OCI-LY7 (cell line): ENCODE results near the gene DOP1A. TPM values are rescaled to one million over a fixed set of nuclear protein-coding genes. Genes with fewer than 3 reads are reported as not detected.

Experiments used
- BruUV-seq: library from RNA; stranded (reverse); fragments of 400-500 nt; replicated peaks from 2 replicates; lab custom pipeline; 2021; lab: Mats Ljungman, UMichigan
- CTCF ChIA-PET: fragments of 300-600 bp; sonication (Branson Sonifier 250); formaldehyde crosslinking; loops from one replicate; lab custom pipeline; 2022; ENCODE audit warnings: antibody characterized with exemption; ENCODE audit not compliant: unreplicated experiment; lab: Charles Lee
- POLR2A ChIA-PET: fragments of 300-600 bp; sonication (Branson Sonifier 250); formaldehyde crosslinking; loops from one replicate; lab custom pipeline; 2022; ENCODE audit warnings: antibody characterized with exemption; lab: Charles Lee
- DNase-seq: peaks from one replicate; pipeline ENCODE4 v3.0.0-alpha.2; 2015; ENCODE audit warnings: low spot score
- H2AFZ ChIP-seq: fragments of 200-600 bp; sonication (generic), shearing (Covaris generic); 2 replicates; pipeline ENCODE4 v1.6.1; 2014; ENCODE audit warnings: mild to moderate bottlenecking, antibody characterized with exemption, low read length, moderate library complexity
- H3K27ac ChIP-seq: fragments of 200-600 bp; sonication (generic); 2 replicates; pipeline ENCODE4 v1.5.1; 2014; ENCODE audit warnings: mixed run types, low read depth, mild to moderate bottlenecking, moderate library complexity, low read length, inconsistent platforms; ENCODE audit not compliant: poor library complexity, severe bottlenecking
- H3K36me3 ChIP-seq: fragments of 200-600 bp; sonication (generic); 2 replicates; pipeline ENCODE4 v1.6.1; 2014; ENCODE audit warnings: mild to moderate bottlenecking, antibody characterized with exemption, low read length, moderate library complexity, mixed read lengths; ENCODE audit not compliant: insufficient read depth
- H3K4me1 ChIP-seq: fragments of 200-600 bp; sonication (generic); 2 replicates; pipeline ENCODE4 v1.5.1; 2014; ENCODE audit warnings: mild to moderate bottlenecking, low read length; ENCODE audit not compliant: insufficient read depth, poor library complexity, severe bottlenecking
- H3K4me2 ChIP-seq: fragments of 200-600 bp; sonication (generic); 2 replicates; pipeline ENCODE4 v1.6.1; 2014; ENCODE audit warnings: mild to moderate bottlenecking, low read length
- H3K4me3 ChIP-seq: fragments of 200-600 bp; sonication (generic); 2 replicates; pipeline ENCODE4 v1.5.1; 2014; ENCODE audit warnings: mild to moderate bottlenecking, low read depth, low read length; ENCODE audit not compliant: poor library complexity, severe bottlenecking
- H3K79me2 ChIP-seq: fragments of 200-600 bp; sonication (generic); 2 replicates; pipeline ENCODE4 v1.6.1; 2016; ENCODE audit warnings: low read depth, mild to moderate bottlenecking, low read length, moderate library complexity, mixed read lengths; ENCODE audit not compliant: insufficient read depth
- H3K9me2 ChIP-seq: fragments of 200-600 bp; sonication (generic); 2 replicates; pipeline ENCODE4 v1.6.1; 2016; ENCODE audit warnings: mild to moderate bottlenecking, low read length, mixed read lengths; ENCODE audit not compliant: insufficient read depth
- H3K9me3 ChIP-seq: fragments of 200-600 bp; sonication (generic); 2 replicates; pipeline ENCODE4 v1.6.1; 2014; ENCODE audit warnings: mild to moderate bottlenecking, mixed run types, low read length, mixed read lengths
- H4K20me1 ChIP-seq: fragments of 200-600 bp; sonication (generic); 2 replicates; pipeline ENCODE4 v1.6.1; 2014; ENCODE audit warnings: mild to moderate bottlenecking, antibody characterized with exemption, low read length, moderate library complexity, mixed read lengths; ENCODE audit not compliant: insufficient read depth
- CTCF ChIP-seq: fragments of 200-600 bp; sonication (generic); conservative IDR thresholded peaks from 2 replicates; pipeline ENCODE4 v1.5.1; 2014; ENCODE audit warnings: mild to moderate bottlenecking, antibody characterized with exemption, low read length, moderate library complexity, mixed read lengths
- EZH2phosphoT487 ChIP-seq: fragments of 200-600 bp; sonication (generic); IDR thresholded peaks from 2 replicates; pipeline ENCODE4 v1.6.1; 2018; ENCODE audit warnings: low read depth, borderline replicate concordance, mild to moderate bottlenecking, mixed run types, antibody characterized with exemption, low read length, moderate library complexity, mixed read lengths
- intact Hi-C: fragments of 100-400 bp; cut with micrococcal nuclease; formaldehyde crosslinking; loops from one replicate; pipeline ENCODE4 v1.10.0; 2022; ENCODE audit not compliant: unreplicated experiment
- total RNA-seq, 2 experiments: library from RNA; depleted of rRNA in 1 of 2; stranded (reverse); fragments of >200 nt in 1 of 2; shearing (Covaris generic) in 1 of 2; gene quantifications; 2 replicates each; pipeline ENCODE4 v1.2.3, GENCODE V29; 2014 to 2022

DOP1A gene
- total RNA-seq, 2 experiments from 2014 or later: 25.2 to 25.6 TPM

DNA sequence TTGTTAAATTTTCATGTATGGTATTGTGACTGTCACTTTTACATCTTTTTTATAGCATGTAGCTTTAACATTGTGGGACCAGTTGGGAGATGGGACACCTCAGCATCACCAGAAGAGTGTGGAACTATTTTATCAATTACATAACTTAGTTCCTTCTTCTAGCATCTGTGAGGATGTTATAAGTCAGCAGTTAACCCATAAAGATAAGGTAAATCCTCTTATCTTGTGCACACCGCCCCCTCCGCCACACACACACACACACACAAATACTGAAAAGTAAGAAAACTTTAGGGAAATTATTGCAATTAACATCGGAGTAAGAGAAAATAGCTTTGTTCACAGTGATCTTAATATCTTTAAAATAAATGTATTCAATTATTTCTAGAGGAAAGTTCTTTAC lies 64.7 kb downstream of the DOP1A start:
- POLR2A ChIA-PET: interaction anchor here (0.7 kb wide), 1 partner anchor 47 kb away, joined by 3 read pairs; no protein-coding TSS in a partner anchor
- Histone ChIP-seq H2AFZ (no peak overlapping the region), H3K27ac (no peak overlapping the region), H3K4me3 (no peak overlapping the region), H3K4me2 (no peak overlapping the region), H3K9me2 (no peaks in the 10 kb centered on the region), H3K4me1 (no peaks in the 10 kb centered on the region), H4K20me1 (no peaks in the 10 kb centered on the region), H3K79me2 (no peaks in the 10 kb centered on the region), H3K36me3 (peaks cover 81% of the 10 kb centered on the region), H3K9me3 (no peaks in the 10 kb centered on the region)
- CTCF ChIA-PET: no interaction called here
- BruUV-seq: no TSS peak
- no peak for DNase-seq
- intact Hi-C loops: no loop called here
- TF ChIP-seq EZH2phosphoT487 (no peak), CTCF (no peak)

DNA sequence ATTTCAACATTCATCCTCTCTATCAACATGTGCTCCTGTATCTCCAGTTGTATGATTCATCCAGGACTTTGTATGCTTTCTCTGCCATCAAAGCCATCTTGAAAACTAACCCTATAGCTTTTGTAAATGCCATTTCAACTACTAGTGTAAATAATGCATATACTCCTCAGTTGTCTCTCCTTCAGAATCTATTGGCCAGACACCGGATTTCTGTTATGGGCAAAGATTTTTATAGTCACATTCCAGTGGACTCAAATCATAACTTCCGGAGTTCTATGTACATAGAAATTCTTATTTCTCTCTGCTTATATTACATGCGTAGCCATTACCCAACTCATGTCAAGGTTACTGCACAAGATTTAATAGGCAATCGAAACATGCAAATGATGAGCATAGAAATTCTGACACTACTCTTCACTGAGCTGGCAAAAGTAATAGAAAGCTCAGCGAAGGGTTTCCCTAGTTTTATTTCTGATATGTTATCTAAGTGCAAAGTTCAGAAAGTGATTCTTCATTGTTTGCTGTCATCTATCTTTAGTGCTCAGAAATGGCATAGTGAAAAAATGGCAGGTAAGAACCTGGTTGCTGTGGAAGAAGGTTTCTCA lies 70.7 kb downstream of the DOP1A start:
- H3K4me3 ChIP-seq: no peak overlapping the region
- intact Hi-C loops: no loop called here
- H3K9me2 ChIP-seq: no peaks in the 10 kb centered on the region
- no peak overlapping the region for H2AFZ ChIP-seq
- no peaks in the 10 kb centered on the region for H3K79me2 ChIP-seq
- ChIA-PET CTCF (no interaction called here), POLR2A (interaction anchor here (0.5 kb wide), 1 partner anchor 41 kb away, joined by 5 read pairs; no protein-coding TSS in a partner anchor)
- no peak for DNase-seq
- TSS peak; percentile 31 for BruUV-seq
- H3K4me1 ChIP-seq: no peaks in the 10 kb centered on the region
- H3K4me2 ChIP-seq: no peak overlapping the region
- no peak for TF ChIP-seq CTCF
- TF ChIP-seq EZH2phosphoT487: no peak
- no peaks in the 10 kb centered on the region for H3K9me3 ChIP-seq
- peaks cover 73% of the 10 kb centered on the region for H3K36me3 ChIP-seq
- H4K20me1 ChIP-seq: no peaks in the 10 kb centered on the region
- no peak overlapping the region for H3K27ac ChIP-seq

GRCh38 chr6:83138758-83139157 lies 71.3 kb downstream of the DOP1A start:
- Histone ChIP-seq H3K9me2 (no peaks in the 10 kb centered on the region), H3K79me2 (no peaks in the 10 kb centered on the region), H3K4me2 (no peak overlapping the region), H3K4me1 (no peaks in the 10 kb centered on the region), H3K27ac (no peak overlapping the region), H4K20me1 (no peaks in the 10 kb centered on the region), H3K36me3 (peaks cover 77% of the 10 kb centered on the region), H3K9me3 (no peaks in the 10 kb centered on the region), H3K4me3 (no peak overlapping the region), H2AFZ (no peak overlapping the region)
- TF ChIP-seq EZH2phosphoT487 (no peak), CTCF (no peak)
- POLR2A ChIA-PET: no interaction called here
- BruUV-seq: no TSS peak
- CTCF ChIA-PET: no interaction called here
- intact Hi-C loops: no loop called here
- no peak for DNase-seq
